Calu3 (cell line): ENCODE results near the gene BIN1. TPM values are rescaled to one million over a fixed set of nuclear protein-coding genes. Genes with fewer than 3 reads are reported as not detected.

ENCODE experiments used
- BruUV-seq: library from RNA; stranded (reverse); fragments of 400-500 nt; replicated peaks from 2 replicates; lab custom pipeline; 2021; lab: Mats Ljungman, UMichigan
- CTCF ChIA-PET: fragments of 300-600 bp; sonication (Branson Sonifier 250); formaldehyde crosslinking; loops from one replicate; lab custom pipeline; 2022; ENCODE audit warnings: antibody characterized with exemption; lab: Charles Lee
- DNase-seq: peaks from one replicate; pipeline ENCODE4 v3.0.0; 2022
- H3K27ac Mint-ChIP-seq: one replicate; pipeline ENCODE4 v1.8.0; 2022; ENCODE audit warnings: mixed read lengths; ENCODE audit not compliant: unreplicated experiment
- H3K27me3 Mint-ChIP-seq: one replicate; pipeline ENCODE4 v1.8.0; 2022; ENCODE audit warnings: mixed read lengths; ENCODE audit not compliant: unreplicated experiment
- H3K36me3 Mint-ChIP-seq: one replicate; pipeline ENCODE4 v1.8.0; 2022; ENCODE audit warnings: mild to moderate bottlenecking, moderate library complexity, mixed read lengths; ENCODE audit not compliant: insufficient read depth, unreplicated experiment
- H3K4me1 Mint-ChIP-seq: one replicate; pipeline ENCODE4 v1.8.0; 2022; ENCODE audit warnings: mild to moderate bottlenecking, low read depth, mixed read lengths; ENCODE audit not compliant: unreplicated experiment
- H3K4me3 Mint-ChIP-seq: one replicate; pipeline ENCODE4 v1.8.0; 2022; ENCODE audit warnings: mild to moderate bottlenecking, low read depth, moderate library complexity, mixed read lengths; ENCODE audit not compliant: unreplicated experiment
- H3K9me3 Mint-ChIP-seq: one replicate; pipeline ENCODE4 v1.8.0; 2022; ENCODE audit warnings: low read depth, mixed read lengths; ENCODE audit not compliant: unreplicated experiment
- intact Hi-C: fragments of 100-400 bp; cut with micrococcal nuclease; formaldehyde crosslinking; loops from one replicate; pipeline ENCODE4 v1.10.0; 2022; ENCODE audit not compliant: unreplicated experiment
- total RNA-seq: library from RNA; stranded (reverse); gene quantifications from 2 replicates; pipeline ENCODE4 v1.2.3, GENCODE V29; 2022
- TF ChIP-seq, protein P1 (sequence below): fragments of 200-600 bp; IDR thresholded peaks from one replicate; pipeline ENCODE4 v1.8.0; 2022; ENCODE audit warnings: antibody characterized with exemption; ENCODE audit not compliant: unreplicated experiment

The BIN1 gene
- total RNA-seq, 1 experiment from 2014 or later = 52.8 TPM

DNA sequence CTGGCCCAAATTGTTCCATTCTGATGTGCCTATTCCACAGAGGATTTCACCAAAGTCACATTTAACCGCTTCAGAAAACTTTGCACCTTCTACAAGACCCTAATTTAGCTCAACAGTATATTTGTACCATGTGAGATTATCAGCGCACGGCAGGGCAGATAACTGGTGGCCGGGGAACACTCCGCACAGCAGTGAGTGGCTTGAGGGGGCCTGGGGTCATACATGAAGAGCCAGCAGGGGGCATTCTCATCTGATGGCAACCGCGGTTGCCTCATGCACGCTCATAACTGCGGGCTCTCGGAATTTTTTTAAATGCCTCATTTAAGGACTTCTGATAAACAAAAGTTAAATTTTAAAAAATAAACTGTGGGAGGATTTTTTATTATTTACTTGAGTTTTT lies 84.1 kb downstream of the BIN1 start:
- Mint-ChIP-seq H3K27me3 (peaks cover 69% of the 10 kb centered on the region), H3K27ac (no peak overlapping the region), H3K4me1 (no peaks in the 10 kb centered on the region), H3K9me3 (no peaks in the 10 kb centered on the region), H3K4me3 (no peak overlapping the region), H3K36me3 (no peaks in the 10 kb centered on the region)
- no TSS peak for BruUV-seq
- CTCF ChIA-PET = no interaction called here
- no peak for DNase-seq
- TF ChIP-seq, protein P1, sequence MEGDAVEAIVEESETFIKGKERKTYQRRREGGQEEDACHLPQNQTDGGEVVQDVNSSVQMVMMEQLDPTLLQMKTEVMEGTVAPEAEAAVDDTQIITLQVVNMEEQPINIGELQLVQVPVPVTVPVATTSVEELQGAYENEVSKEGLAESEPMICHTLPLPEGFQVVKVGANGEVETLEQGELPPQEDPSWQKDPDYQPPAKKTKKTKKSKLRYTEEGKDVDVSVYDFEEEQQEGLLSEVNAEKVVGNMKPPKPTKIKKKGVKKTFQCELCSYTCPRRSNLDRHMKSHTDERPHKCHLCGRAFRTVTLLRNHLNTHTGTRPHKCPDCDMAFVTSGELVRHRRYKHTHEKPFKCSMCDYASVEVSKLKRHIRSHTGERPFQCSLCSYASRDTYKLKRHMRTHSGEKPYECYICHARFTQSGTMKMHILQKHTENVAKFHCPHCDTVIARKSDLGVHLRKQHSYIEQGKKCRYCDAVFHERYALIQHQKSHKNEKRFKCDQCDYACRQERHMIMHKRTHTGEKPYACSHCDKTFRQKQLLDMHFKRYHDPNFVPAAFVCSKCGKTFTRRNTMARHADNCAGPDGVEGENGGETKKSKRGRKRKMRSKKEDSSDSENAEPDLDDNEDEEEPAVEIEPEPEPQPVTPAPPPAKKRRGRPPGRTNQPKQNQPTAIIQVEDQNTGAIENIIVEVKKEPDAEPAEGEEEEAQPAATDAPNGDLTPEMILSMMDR = no peak
- intact Hi-C loops = no loop called here

DNA sequence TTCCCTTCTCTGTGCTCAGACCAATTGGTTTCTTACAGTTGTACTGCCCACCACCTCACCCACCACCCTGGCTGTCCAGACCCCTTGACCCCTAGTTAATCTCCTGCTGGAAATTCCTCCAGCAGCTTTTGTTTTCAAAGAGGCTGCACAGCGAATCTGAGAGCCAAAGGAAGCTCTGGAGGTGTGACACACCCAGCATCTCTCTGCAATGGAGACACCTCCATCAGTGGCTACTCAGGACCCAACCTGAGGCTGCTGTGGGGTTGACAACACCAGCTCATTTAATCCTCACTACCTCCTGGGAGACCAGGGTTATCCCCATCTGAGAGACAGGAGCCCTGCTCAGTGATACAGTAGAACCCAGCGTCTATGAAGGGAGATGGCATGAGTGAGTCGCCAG lies 86.4 kb downstream of the BIN1 start:
- Mint-ChIP-seq H3K4me3 (no peak overlapping the region), H3K27ac (no peak overlapping the region), H3K4me1 (no peaks in the 10 kb centered on the region), H3K27me3 (peaks cover 49% of the 10 kb centered on the region), H3K36me3 (no peaks in the 10 kb centered on the region), H3K9me3 (no peaks in the 10 kb centered on the region)
- intact Hi-C loops = no loop called here
- TF ChIP-seq, protein P1 = no peak
- no peak for DNase-seq
- BruUV-seq = no TSS peak
- CTCF ChIA-PET = no interaction called here

DNA sequence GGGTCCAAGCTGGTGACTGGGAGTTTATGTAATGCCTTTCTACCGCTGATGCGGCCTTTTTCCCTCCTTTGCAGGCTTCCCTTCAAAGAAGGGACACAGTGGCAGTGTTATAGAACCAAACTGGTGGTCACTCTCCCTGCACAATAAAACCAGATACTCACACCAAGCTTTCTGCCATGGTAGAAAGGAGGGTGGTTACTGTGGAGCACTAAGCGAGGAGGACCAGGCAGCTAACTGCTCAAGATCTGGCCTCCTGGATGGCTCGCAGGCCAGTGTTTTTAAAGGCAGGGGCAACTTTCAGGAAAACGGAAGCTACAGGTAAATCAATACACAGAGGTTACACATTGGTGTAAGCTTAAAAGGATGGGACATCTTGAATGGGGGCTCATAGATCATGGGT lies 89.4 kb downstream of the BIN1 start:
- Mint-ChIP-seq H3K4me3 (no peak overlapping the region), H3K4me1 (no peaks in the 10 kb centered on the region), H3K9me3 (no peaks in the 10 kb centered on the region), H3K36me3 (no peaks in the 10 kb centered on the region), H3K27me3 (peaks cover 56% of the 10 kb centered on the region), H3K27ac (no peak overlapping the region)
- no peak for DNase-seq
- TF ChIP-seq, protein P1 = no peak
- CTCF ChIA-PET = interaction anchor here (0.6 kb wide), 1 partner anchor 237 kb away, joined by 3 read pairs; no protein-coding TSS in a partner anchor
- intact Hi-C loops = no loop called here
- no TSS peak for BruUV-seq

DNA sequence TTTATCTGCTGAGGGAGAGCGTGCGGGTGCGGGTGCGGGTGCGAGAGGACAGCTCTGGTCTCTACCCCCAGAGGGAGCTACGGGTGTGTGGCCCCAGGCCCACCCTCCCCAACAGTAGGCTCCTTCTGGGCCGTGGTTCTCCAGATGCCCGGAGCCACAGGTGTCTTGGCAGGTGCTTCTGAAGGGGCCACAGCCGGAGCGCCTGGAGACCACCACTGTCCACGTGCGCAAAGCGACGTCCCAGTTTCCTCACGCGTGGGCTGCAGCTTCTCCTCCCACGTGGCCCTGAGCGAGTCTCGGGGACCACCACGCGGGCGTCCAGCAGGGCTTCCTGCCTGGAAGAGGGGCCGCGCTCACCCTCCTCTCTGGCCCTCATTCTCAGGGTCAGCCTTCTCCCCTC lies 90.6 kb downstream of the BIN1 start:
- H3K27ac Mint-ChIP-seq = no peak overlapping the region
- no peaks in the 10 kb centered on the region for H3K4me1 Mint-ChIP-seq
- no peak for DNase-seq
- CTCF ChIA-PET = interaction anchor here (1.3 kb wide), 1 partner anchor 52 kb away, joined by 18 read pairs; no protein-coding TSS in a partner anchor
- intact Hi-C loops = no loop called here
- peaks cover 63% of the 10 kb centered on the region for H3K27me3 Mint-ChIP-seq
- no TSS peak for BruUV-seq
- H3K36me3 Mint-ChIP-seq = no peaks in the 10 kb centered on the region
- TF ChIP-seq, protein P1 = no peak
- no peak overlapping the region for H3K4me3 Mint-ChIP-seq
- H3K9me3 Mint-ChIP-seq = no peaks in the 10 kb centered on the region
